ENCODE data around the gene RNASEH1.
"Not testable (repeated sequence)": the region's sequence is repeated elsewhere in the genome, so short reads cannot be mapped to it uniquely, and the experiment has no call there.

Gene RNASEH1

GRCh38 chr2:3498783-3499394, 59.2 kb downstream of the RNASEH1 start:
- no peak overlapping the region for H3K4me3 ChIP-seq (replicated peaks; ENCODE audit: insufficient read depth, low read length)
- H3K27me3 ChIP-seq (ENCODE audit: insufficient read depth, poor library complexity, severe bottlenecking) = no peaks in the 10 kb centered on the region
- TF ChIP-seq SPI1 (IDR thresholded peaks at IDR 0.05; ENCODE audit: borderline replicate concordance, low read depth) (no peak), REST (IDR thresholded peaks at IDR 0.05; ENCODE audit: insufficient replicate concordance, low read depth) (no peak), POLR2AphosphoS5 (IDR thresholded peaks at IDR 0.05; ENCODE audit: low read depth) (no peak), GABPA (IDR thresholded peaks at IDR 0.05; ENCODE audit: low read depth) (no peak), CTCF (IDR thresholded peaks at IDR 0.05; ENCODE audit: insufficient read depth, low read length) (no peak)
- no peak overlapping the region for H3K27ac ChIP-seq (replicated peaks)
- no peak for DNase-seq (ENCODE audit: low read depth in 1 of 2, low spot score in 1 of 2)

GRCh38 chr2:3496708-3497080, 61.4 kb downstream of the RNASEH1 start:
- H3K27ac ChIP-seq (replicated peaks) = not testable (repeated sequence)

More at GRCh38 chr2:3496708-3497080, 61.4 kb downstream of the RNASEH1 start:
- not testable (repeated sequence) for H3K27me3 ChIP-seq (ENCODE audit: insufficient read depth, poor library complexity, severe bottlenecking); DNase-seq (ENCODE audit: low read depth in 1 of 2, low spot score in 1 of 2); H3K4me3 ChIP-seq (replicated peaks; ENCODE audit: insufficient read depth, low read length)

Data from HL-60 (cell line).